ENCODE data around the gene NPTX1.

The NPTX1 gene

DNA sequence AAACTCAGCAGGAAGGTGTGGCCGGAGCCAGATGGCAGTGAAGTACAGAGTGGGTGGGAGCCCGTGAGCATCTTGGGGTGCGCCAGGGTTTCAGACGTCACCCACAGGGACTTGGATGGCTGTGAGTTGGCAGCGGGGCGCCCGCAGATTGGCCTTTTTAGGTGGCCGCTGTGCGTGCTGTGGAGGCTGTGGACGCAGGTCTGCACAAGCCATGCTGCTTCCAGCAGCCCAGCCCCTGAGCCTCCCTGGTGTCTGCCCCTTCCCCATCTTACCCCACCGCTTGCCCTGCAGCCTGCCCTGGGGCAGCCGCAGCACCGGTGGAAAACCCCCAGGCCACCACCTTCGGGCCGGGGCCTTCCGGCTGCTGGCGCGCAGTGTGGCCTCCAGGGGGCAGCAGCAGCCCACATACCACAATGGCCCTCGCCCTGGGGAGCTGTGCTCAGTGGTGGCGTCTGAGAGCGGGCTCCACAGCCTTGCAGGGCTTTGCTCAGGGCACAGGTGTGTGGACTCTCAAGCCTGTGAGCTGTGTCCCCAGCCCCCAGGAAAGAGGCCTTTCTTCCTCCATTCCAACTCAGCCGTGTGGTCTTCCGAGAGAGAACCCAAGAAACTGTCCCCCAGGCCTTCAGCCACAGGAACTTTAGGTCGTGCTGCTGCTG lies 49.6 kb downstream of the NPTX1 start:
- DNase-seq (ENCODE audit: low read depth in 2 of 2), result peak; percentile 73 to 80

DNA sequence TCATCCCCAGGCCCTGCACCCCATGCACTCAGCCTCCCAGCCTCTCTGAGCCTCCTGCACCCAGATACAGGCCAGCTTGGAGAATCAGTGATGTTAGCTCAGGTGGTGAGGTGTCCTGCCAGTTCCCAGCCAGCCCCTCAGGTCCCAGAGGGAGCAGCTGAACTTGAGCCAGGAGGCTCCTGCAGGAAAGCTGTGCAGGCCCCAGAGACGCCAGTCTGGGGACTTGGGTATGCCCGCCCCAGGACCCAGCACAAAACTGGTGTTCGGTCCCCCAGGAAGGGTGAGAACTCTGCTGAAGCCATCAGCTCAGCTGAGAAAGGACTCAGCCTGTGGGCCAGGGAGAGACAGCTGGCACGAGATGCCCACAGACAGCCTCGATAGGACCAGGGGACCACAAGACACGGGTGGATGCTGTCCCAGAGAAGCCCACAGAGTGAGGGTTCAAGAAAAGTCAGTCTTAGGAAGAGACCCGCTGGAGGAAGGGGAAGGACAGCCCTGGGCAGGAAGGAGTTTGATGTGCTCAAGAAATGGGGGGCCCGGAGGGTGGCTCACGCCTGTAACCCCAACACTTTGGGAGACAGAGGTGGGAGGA lies 50.5 kb downstream of the NPTX1 start:
- DNase-seq (ENCODE audit: low read depth in 2 of 2), result no peak

DNA sequence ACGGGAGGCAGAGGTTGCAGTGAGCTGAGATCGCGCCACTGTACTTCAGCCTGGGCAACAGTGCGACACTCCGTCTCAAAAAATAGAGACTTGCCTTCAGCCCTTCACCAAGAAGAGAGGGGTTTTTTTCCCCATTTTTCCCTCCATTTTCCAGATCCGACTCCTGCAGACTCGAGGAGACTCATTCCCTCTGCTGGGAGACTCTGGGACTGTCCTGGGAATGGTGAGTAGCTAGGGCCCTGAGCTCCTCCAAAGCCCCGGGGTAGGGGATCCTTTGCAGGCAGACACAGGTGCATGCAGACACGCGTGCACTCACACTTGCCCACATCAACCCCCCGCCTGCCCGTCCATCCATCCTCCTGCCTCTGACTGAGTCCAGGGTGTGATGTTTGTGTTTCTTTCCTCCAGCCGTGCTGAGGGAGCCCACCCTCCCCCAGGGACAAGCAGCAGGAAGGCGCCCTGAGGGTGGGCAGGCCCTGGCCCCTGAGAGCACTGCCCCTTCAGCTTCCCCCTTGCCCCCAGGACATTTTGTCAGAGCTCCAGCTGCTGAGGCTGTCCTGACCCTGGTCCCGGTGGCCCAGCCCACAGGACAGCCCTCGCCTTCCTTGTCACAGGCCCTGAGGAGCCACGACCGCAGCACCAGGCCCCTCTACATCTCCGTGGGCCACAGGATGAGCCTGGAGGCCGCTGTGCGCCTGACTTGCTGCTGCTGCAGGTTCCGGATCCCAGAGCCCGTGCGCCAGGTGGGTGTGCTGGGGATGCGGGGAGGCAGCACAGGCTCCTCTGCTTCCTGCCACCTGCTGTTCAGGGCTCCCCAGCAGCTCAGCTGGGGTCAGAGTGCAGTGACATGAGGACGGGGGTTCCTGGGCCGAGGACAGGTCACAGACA lies 51.3 kb downstream of the NPTX1 start:
- DNase-seq (ENCODE audit: low read depth in 2 of 2), result no peak

DNA sequence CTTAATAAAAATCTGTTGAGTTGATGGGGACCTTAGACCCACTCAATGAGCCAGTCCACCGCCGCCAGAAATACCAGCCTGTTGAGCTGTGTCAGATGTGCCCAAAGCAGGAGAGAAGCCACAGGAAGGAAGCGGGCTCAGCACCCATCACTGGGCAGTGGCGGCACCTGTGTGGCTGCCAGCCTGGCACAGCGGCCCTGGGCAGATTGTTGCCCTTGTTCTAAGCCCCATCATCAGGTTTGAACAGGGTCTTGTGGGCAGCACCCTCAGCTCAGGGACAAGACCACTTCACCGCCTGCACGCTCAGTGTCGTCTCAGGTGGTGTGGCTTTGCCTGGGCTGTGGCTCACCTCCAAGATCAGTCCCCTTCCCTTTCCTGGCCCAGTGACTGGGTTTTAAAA lies 52.1 kb downstream of the NPTX1 start:
- DNase-seq (ENCODE audit: low read depth in 2 of 2), result no peak

DNA sequence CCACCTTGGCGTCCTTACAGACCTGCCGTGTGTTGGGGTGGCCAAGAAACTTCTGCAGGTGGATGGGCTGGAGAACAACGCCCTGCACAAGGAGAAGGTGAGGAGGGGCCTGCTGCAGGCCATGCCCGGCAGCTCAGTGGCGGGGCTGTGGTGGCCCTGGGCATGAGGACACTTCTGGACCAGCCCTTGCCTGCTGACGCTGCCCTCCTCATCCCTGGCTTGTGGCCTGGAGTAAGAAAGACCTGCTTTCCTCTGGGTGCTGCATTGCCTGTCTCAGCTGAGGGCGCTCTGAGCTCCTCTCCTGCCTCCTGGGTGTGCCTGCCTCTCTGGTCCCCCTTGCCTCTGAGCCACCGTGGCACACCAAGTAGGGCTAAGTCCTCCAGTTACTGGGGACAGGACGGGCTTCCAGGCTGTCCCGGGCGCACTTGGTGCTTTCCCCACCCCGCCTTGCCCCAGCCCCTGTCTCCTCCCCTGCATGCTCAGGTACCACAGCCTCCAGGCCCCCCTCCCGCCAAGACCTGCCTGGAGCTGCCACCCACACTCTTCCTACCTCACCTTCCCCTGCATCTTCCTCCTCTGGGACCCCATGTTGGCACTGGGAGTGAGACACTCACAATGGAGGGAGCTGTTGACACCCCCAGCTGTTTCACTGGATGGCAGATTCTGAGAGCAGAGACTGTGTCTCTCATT lies 52.7 kb downstream of the NPTX1 start:
- DNase-seq (ENCODE audit: low read depth in 2 of 2), result no peak

DNA sequence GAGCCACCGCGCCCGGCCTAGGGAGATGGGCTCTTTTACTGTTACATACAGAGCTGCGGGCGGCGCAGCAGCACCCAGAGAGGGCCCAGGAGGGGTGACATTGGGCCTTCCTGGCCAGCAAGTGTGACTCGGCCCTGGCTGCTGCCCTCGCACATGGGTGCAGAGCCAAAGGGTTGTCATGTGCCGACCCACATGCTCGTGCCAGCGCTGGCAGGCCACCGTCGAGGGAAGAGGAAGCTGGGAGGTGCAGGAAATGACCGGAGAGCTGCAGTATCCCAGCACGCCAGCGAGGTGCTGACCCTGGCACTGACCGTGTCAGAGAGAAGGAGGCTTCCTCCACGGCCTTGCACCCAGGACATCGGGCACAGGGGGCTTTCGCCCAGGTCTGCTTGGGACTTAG lies 53.4 kb downstream of the NPTX1 start:
- DNase-seq (ENCODE audit: low read depth in 2 of 2), result no peak

DNA sequence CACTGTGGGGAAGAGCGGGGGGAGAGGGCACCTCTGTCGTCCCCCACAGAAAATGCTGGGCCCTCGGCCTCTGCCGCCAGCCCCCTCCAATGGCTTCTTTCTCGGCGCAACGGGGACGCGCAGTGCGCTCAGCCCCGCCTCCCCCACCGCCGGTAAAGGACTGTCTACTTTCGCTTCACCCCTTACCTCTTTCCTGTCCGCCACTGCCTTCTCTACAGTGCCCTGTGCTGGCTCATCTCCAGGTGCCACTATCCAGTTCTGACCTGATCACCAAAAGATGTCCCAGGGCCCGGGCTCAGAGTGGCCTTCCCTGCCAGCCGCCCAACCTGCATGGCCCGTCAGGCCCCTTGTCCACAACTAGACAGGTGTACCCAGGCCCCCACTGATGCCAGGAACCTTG lies 54.1 kb downstream of the NPTX1 start:
- DNase-seq (ENCODE audit: low read depth in 2 of 2), result no peak

DNA sequence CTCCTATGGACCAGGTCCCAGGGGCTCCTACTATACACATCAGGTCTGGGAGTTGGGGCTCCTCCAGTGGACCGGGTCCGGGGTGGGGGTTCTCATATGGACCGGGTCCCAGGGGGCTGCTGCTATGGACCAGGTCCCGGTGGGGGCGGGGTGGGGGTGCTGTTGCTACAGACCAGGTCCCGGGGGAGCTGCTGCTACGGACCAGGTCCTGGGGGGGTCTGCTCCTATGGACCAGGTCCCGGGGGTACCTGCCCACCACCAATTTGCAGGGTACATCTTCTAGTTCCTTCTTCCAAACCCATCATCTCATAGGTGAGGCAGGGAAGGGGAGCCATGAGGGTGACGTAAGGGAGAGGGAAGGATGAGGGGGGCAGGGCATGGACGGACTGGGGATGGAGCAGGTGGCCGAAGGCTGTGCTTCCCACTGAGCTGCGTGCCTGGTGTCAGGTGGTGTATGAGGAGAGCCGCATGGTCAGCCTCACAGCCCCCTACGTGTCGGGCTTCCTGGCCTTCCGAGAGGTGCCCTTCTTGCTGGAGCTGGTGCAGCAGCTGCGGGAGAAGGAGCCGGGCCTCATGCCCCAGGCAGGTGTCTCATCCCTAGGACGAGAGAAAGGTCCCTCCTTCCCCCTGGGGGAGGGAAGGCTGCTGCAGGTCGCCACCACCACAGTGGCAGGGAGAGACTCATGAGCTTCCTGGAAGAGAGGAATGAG lies 54.9 kb downstream of the NPTX1 start:
- no peak for DNase-seq (ENCODE audit: low read depth in 2 of 2)

DNA sequence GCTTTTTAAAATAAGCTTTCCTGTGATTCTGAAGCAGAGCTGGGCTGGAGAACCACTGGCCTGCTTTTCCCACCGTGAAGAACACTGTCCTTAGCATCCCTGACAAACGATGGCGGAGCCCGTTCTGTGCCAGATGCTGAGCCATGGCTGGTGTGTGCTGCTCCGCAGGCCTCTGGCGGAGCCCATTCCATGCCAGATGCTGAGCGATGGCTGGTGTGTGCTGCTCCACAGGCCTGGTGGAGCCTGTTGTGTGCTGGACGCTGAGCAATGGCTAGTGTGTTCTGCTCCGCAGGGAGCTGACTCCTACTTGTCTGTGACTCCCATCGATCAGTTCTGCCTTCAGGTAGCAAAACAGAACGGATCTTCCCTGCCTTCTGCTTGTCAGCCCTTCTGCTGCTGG lies 57.2 kb downstream of the NPTX1 start:
- DNase-seq (ENCODE audit: low read depth in 2 of 2), result no peak

DNA sequence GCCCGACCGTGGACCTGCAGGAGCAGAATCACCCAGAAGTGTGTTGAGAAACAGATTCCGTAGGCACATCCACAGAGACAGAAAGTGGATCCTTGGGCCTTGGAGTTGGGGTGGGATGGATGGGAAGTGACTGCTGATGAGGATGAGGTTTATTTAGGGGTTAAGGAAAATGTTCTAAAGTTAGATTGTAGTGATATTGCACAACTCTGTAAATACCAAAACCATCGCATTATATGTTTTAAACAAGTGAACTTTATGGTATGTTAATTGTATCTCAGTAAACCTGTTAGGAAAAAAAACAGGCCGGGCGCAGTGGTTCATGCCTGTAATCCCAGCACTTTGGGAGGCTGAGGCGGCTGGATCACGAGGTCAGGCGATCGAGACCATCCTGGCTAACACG lies 57.8 kb downstream of the NPTX1 start:
- no peak for DNase-seq (ENCODE audit: low read depth in 2 of 2)

Data from stimulated activated CD4-positive, alpha-beta T cell treated with anti-CD3 and anti-CD28 coated beads, Interleukin-15, amount 100 ng/mL, for 48 hours (primary cell).